Tibial nerve (tissue), 4 donors: Measurements from ENCODE around the gene YWHAQ.

ENCODE experiments used
- CTCF ChIP-seq, 5 experiments: fragments of 200-600 bp in 3 of 5; fragments of 450-650 bp in 2 of 5; sonication (generic) in 3 of 5; IDR thresholded peaks; one replicate each; pipeline ENCODE4 v1.5.1; 2016 to 2019; ENCODE audit warnings: antibody characterized with exemption in 5 of 5, mild to moderate bottlenecking in 3 of 5, moderate library complexity in 2 of 5
- EP300 ChIP-seq, 2 donors: sonication (generic); formaldehyde crosslinking; IDR thresholded peaks; one replicate each; pipeline ENCODE4 v1.6.1; 2017; ENCODE audit warnings: antibody characterized with exemption in 2 of 2, mild to moderate bottlenecking in 1 of 2

- TF ChIP-seq CTCF (IDR thresholded peaks at IDR 0.05) (no peak), EP300 (IDR thresholded peaks at IDR 0.05) (no peak)
Observed at GRCh38 chr2:9637330-9637729, 6.5 kb upstream of the YWHAQ start.
